Measurements from ENCODE around the gene NANOS1.
"Not testable (repeated sequence)": the region's sequence is repeated elsewhere in the genome, so short reads cannot be mapped to it uniquely, and the experiment has no call there.

NANOS1 gene

DNA sequence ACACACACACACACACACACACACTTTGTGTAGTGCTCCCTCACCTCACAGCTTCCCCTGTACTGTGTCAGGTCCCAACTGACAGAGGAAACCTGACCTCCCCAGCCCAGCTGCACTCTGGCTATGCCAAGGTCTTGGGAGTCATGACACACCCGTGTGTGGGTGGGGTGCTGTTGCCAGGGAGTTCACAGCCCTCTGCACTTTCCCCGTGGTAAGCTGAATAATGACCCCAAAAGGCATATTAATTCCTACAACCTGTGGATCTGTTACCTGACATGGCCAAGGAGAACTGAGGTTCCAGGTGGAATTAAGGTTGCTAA, 8.9 kb upstream of the NANOS1 start:
- DNase-seq: no peak

DNA sequence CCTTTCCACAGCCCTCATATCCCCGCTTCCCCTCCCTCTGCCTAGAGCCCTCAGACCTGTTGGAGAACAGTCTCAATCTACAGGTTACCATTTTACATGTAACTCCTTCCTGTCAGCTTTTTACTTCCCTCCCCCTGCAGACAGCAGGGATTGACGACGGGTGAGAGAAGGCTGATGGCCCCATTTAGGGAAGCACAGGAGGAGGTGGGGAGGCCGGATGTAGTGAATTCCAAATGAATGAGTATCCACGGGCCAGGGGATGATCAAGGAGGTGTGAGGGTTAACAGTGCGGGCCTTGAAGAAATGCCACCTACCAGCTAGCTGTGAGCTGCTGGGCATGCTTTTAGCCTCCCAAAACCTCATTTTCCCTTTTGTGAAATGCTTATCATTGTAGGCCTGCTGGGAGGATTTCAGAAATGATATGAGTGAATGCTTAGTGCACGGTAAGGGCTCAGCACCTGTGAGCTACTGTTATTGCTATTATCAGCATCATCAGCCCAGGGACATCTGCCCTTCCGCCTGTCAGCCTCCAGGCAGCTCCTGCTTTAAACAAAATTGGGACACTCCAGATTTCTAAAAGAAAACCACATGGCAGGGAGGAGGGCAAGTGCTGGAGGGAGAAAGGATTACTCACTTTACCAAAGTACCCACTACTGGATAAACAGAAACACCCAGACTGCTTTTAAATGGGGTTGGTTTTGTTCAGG, 6.5 kb upstream of the NANOS1 start:
- DNase-seq: no peak

- no peak for DNase-seq
These were observed 6.0 kb upstream of the NANOS1 start for GRCh38 chr10:119023553-119023868.

GRCh38 chr10:119024882-119025281, 4.6 kb upstream of the NANOS1 start:
- no peak for DNase-seq

- no peak for DNase-seq
These were observed 4.2 kb upstream of the NANOS1 start for GRCh38 chr10:119025336-119025735.

DNA sequence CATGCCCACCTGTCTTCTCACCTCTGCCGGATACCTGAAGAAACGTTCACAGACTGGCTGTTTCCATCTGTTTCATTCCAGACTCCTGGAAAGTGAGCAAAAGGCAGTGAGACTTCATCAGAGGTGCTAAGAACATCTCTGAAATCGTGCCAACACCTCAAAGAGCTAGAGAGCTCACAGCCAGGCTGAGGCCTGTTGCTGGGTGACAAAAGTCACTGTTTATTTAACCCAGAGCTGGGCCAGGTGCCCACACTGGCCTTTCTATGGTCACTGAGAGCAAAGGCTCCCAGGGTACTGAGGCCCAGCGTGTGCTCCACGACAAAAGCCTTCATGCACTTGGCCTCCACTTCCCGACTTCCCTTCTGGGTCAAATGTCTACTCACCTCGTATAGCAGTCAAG, 3.7 kb upstream of the NANOS1 start:
- DNase-seq: no peak

DNA sequence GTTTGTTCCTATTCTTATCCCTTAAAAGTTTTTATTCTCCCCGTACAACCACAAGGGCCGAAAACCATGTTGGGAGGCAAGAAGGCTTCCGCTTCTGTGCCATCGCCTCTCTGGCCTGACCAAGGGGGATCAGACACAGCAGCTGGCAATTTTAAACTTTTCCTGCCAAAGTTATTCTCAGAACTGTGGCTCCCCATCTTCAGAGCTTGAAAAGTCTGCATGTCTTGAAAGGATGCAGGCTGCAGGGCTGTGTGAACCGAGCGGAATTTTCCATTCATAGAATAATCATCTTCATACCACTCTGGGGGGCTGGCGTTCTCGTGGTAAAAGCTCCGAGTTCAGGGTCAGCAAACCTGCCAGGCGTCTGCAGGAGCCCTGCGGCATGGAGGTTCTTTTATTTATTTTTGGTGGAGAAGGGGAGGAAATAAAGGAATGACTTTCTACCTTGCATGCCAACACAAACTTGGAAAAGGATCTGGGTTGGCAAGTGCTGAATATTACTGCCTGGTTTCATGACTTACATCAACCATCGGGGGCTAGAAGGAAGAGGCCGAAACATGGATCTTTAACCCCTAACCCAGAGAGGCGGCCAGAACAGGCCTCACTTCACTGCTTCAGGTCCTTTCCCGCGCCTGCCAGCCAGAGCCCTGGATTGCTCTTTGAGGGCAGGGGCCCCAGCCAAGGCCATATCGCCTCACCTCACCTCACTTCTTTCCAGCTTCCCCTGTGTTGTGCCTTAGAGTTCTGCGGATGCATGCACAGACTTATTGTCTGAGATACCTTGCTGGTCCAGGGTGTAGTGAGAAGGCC, 3.0 kb upstream of the NANOS1 start:
- DNase-seq: no peak

DNA sequence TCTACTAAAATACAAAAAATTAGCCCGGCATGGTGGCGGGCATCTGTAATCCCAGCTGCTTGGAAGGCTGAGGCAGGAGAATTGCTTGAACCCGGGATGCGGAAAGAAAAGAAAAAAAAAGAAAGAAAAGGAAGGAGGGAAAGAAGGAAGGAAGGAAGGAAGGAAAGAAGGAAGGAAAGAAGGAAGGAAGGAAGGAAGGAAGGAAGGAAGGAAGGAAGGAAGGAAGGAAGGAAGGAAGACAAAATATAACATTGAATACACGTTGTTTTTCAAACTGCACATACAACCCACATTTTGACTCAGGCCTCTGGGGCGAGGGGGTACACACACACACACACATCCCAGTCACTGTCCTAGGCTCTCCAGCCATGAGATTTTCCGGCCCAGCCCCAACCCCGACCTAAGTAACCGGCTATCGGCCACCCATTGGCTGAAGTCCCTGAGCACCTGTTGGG, 1.0 kb upstream of the NANOS1 start:
- not testable (repeated sequence) for DNase-seq

DNA sequence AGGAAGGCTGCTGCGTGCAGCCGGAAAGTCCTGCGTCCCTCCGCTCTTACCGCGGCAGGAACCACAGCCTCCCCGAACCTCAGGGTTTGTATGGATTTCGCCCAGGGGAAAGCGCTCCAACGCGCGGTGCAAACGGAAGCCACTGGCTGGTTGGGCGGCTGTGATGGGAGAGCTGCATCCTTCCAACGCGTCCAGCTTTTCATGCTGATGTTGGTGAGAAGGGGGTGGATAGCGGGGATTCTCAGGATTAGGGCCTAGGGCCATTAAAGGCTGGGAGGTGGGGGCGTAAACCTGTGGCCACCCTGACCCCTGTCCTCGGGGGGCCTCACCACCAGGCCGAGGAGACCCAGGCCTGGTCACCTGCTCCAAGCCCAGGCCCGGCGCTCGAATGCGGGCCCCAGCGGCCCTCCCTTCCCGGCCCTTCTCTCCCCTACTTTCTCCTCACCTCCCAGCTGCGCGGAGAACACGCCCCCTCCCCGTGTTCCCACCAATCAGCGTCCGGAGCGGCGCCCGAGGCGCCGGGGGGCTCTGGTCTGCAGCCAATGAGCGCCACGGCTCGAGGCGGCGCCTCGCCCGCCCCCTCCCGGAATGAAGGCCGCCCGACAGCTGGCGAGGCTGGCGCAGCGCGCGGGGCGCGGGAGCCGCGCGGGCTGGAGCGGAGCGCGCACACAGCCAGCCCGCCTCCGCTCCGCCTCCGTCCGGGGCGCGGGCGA, 458 bp upstream of the NANOS1 start:
- peak; percentile 74 for DNase-seq

DNA sequence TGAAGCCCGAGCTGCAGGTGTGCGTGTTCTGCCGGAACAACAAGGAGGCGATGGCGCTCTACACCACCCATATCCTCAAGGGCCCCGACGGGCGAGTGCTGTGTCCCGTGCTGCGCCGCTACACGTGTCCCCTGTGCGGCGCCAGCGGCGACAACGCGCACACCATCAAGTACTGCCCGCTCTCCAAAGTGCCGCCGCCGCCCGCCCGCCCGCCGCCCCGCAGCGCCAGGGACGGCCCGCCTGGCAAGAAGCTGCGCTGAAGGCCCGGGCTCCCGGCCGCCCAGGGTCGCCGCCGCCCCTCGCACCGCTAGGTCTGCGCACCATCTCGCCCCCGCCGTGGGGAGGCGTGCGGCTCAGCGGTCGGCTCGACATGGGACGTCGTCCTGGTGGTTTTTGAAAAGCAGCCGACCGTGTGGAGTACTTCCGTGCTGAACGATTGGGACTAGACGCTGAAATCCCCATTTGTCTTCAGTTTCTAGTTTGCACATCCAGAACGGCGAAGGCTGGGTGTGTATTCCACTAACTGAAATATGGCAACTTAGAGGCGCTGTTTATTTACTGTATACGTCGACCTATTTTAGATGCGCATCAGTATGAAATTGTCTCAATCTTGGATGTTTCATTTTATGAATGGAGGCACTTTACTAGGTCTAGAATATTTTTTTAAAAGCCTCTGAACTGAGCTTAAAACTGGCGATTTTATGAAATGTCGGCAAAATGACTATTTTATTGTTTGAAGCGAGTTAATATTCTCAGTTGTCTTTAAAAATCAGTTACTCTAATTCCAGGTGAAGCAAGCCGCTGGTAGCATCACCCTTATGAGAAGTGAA, 1.1 kb downstream of the NANOS1 start:
- peak; percentile 24 for DNase-seq

GRCh38 chr10:119031496-119032059, 2.1 kb downstream of the NANOS1 start:
- DNase-seq: no peak

DNA sequence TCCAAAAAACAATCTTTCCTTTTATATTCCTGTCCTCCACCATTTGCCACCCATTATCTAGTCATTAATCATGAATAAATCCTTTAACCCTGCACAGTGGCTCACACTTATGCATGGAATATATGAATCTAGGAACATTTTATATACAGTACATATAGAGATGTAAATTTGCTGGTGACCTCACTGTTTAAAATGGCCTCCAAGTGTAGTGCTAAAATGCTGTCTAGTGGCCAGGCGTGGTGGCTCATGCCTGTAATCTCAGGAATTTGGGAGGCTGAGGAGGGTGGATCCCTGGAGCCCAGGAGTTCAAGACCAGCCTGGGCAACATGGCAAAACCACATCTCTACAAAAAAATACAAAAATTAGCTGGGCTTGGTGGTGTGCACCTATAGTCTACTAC, 9.6 kb downstream of the NANOS1 start:
- DNase-seq: no peak

DNA sequence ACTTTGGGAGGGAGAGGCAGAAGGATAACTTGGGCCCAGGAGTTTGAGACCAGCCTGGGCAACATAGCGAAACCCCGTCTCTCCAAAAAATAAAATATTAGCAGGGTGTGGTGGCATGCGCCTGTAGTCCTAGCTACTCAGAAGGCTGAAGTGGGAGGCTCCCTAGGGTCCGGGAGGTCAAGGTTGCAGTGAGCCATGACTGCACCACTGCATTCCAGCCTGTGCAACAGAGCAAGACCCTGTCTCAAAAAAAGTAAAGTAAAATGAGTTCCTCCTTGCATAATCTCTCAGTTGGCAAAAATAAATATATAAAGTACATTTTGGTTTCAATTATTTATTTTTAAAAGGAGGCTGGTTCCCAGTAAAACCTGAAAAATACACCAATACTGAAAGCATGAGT, 11.8 kb downstream of the NANOS1 start:
- DNase-seq: no peak

DNA sequence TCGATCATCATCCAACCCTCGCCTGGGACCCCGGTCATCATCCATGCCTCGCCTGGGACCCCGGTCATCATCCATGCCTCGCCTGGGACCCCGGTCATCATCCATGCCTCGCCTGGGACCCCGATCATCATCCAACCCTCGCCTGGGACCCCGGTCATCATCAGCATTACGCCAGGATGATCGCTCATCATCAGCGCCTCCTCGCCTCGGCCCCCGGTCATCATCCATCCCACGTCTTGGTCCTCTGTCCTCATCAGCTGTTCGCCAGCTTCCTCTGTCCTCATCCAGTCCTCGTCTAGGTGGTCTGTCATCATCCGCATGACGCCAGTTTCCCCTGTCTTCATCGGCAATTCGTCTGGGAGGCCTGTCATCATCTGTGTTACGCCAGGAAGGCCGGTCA, 12.7 kb downstream of the NANOS1 start:
- DNase-seq: no peak

DNA sequence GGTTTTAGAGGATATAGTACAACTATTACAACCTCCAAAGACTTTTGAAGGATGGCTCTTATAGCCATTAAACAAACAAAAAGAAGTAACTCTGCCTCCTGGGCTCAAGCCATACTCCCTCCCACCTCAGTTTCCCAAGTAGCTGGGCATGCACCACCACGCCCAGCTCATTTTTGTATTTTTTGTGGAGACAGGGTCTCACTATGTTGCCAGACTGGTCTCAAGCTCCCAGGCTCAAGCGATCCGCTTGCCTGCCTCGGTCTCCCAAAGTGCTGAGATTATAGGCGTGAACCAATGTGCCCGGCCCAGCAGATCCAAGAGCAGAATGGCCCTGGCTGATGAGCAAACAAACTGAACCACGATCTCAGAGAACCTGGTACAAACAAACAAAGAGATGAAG, 16.0 kb downstream of the NANOS1 start:
- no peak for DNase-seq

DNA sequence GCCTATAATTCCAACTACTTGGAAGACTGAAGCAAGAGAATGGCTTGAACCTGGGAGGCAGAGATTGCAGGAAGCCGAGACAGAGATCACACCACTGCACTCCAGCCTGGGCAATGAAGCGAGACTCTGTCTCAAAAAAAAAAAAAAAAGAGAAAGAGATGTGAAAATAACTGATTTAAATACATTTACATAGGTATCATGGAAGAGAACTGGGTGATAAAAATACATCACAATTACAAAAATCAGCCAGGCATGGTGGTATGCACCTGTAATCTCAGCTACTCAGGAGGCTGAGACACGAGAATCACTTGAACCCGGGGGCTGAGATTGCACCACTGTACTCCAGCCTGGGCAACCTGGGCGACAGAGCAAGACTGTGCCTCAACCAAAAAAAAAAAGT, 19.8 kb downstream of the NANOS1 start:
- DNase-seq: no peak

GRCh38 chr10:119049777-119050176, 20.3 kb downstream of the NANOS1 start:
- DNase-seq: no peak

DNA sequence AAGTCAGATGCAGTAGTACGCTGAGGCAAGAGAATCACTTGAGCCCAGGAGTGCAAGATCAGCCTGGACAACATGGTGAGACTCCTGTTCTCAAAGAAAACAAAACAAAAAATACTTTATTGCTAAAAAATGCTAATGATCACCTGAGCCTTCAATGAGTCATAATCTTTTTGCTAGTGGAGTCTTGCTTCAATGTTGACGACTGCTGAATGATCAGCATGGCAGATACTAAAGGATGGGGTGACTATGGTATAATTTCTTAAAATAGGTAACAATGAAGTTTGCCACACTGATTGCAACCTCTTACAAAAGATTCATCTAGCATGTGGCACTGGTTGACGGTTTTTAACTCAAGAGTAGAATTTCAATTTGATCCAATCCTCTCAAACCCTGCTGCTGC, 22.3 kb downstream of the NANOS1 start:
- DNase-seq: no peak

GRCh38 chr10:119055472-119055871, 26.0 kb downstream of the NANOS1 start:
- DNase-seq: no peak

DNA sequence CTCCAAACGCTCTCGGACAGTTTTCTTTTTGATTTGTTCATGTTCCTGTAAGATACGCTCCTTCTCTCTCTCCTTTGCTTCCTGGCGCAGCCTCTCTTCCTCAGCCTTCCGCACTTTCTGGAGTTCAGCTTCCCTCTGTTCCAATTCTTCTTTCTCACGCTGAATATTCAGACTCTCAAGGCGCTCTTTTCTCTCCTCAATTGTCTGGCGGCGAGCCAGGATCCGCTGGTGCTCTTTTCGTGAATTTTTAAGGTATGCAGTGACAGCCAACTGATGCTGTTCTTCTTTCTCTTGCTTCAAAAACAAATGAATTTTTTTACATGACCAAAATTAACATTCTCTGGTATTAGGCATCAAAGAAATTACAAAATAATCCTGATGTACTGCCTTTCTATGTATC, 28.5 kb downstream of the NANOS1 start:
- no peak for DNase-seq

DNA sequence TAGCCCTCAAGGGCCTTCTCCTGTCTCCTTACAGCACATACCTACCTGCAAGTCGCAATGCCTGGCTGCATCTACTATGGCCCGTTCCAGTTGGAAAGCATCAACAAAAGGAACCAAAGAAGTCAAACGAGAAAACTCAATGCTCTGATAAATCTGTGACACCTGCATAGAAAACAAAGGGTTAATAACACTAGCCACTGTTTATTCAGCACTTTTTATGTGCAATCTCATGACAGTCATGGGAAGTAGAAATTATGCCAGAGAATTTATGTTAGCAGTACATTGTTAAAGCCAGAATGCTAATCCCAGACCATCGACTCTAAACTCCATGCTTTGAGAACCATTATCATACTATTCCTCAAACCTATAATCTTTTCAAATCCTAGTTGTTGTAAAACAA, 30.0 kb downstream of the NANOS1 start:
- no peak for DNase-seq

DNA sequence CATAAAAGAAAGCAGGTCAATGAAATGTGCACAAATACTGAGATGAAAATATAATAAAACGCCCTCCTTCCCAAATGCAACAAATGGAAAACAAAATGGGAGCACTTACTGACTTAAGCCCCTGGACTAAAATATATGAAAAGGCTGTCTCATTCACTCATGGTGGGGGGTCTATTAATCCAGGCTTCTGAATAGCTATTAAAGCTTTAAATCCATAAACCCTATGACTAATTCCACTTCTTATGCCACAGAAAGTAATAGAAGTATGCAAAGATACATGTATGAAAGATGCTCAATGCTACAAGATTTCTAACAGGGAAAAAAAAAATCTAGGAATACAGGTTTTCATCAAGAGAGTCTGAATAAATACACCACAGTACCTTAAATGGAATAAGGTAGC, 30.6 kb downstream of the NANOS1 start:
- no peak for DNase-seq

DNA sequence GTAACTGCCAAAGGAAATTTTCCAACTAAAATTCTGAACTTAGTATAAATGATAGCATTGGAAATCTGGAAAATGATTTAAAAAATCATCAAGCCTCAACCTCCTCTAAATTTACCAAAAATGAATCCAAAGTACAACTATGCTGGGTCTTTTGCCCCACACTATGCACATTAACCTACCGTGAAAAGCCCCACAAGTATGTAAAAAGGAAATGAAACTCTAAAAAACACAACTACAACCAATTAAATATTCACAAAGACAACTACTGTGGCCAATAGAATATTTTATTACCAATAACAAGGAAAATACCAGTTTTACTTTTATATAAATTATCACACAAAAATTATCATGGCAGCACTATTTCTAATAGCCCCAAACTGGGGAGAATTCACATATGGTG, 31.8 kb downstream of the NANOS1 start:
- no peak for DNase-seq
